ENCODE results near the gene FYN.

Gene FYN

DNA sequence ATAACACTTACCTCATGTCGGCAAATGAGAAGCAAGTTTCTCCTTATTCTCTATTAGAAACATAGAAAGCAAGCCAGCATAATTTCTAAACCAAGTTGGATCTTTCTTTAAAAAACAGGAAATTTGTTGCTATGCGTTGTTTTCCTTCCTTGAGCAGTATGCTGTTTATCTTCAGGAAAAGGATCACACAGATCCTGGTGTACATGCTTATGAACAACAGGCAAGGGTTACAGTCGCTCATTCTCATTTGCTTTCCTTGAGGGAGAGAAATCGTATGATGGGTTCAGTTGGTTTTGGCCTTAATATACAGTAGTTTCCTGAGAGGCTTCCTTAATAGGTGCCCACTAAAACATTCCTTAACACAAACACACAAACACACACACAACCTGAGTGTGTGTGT, 118.8 kb downstream of the FYN start:
- Histone ChIP-seq H3F3A (ENCODE audit: control insufficient read depth, insufficient read depth) (no peaks in the 10 kb centered on the region), H3K4me3 (ENCODE audit: low read length) (no peak overlapping the region), H3K9me2 (replicated peaks; ENCODE audit: control insufficient read depth, low read length) (no peaks in the 10 kb centered on the region), H3K27ac (ENCODE audit: low read depth, low read length) (no peak overlapping the region), H3K4me2 (ENCODE audit: low read length) (no peak overlapping the region), H3K4me1 (ENCODE audit: control insufficient read depth, low read length) (peaks cover 12% of the 10 kb centered on the region), H3K9me3 (ENCODE audit: control insufficient read depth, insufficient read depth, low read length) (no peaks in the 10 kb centered on the region), H4K20me1 (ENCODE audit: control insufficient read depth, insufficient read depth, low read depth, low read length) (no peaks in the 10 kb centered on the region), H3K27me3 (ENCODE audit: control insufficient read depth, low read length) (no peaks in the 10 kb centered on the region), H3K36me3 (ENCODE audit: control insufficient read depth, low read length) (no peaks in the 10 kb centered on the region), H3K79me2 (ENCODE audit: control insufficient read depth, low read length) (no peaks in the 10 kb centered on the region)
- TF ChIP-seq EZH2phosphoT487 (IDR thresholded peaks at IDR 0.05; ENCODE audit: borderline replicate concordance, low read length): no peak
- TF ChIP-seq, protein P1, sequence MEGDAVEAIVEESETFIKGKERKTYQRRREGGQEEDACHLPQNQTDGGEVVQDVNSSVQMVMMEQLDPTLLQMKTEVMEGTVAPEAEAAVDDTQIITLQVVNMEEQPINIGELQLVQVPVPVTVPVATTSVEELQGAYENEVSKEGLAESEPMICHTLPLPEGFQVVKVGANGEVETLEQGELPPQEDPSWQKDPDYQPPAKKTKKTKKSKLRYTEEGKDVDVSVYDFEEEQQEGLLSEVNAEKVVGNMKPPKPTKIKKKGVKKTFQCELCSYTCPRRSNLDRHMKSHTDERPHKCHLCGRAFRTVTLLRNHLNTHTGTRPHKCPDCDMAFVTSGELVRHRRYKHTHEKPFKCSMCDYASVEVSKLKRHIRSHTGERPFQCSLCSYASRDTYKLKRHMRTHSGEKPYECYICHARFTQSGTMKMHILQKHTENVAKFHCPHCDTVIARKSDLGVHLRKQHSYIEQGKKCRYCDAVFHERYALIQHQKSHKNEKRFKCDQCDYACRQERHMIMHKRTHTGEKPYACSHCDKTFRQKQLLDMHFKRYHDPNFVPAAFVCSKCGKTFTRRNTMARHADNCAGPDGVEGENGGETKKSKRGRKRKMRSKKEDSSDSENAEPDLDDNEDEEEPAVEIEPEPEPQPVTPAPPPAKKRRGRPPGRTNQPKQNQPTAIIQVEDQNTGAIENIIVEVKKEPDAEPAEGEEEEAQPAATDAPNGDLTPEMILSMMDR (IDR thresholded peaks at IDR 0.05; ENCODE audit: low read depth, low read length, poor library complexity, severe bottlenecking): no peak

DNA sequence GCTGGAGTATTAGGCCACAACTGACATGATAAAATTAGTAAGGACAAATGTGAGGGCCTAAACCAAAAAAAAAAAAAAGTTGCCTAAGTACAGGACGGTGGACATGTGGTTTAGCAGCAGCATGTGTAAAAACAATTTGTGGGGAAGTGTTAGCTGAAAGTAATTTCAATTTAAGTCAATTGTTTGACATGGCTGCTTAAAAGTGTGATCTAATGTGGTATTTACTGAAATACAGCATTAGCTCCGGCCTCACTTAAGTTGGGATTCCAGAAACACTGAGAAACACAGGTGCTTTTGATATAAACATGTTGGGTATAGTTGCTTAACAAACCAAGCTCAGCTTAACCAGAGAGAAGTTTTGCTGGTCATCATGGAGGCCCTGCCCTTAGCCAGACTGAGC, 119.7 kb downstream of the FYN start:
- no peaks in the 10 kb centered on the region for H3K36me3 ChIP-seq (ENCODE audit: control insufficient read depth, low read length)
- H3K9me3 ChIP-seq (ENCODE audit: control insufficient read depth, insufficient read depth, low read length): no peaks in the 10 kb centered on the region
- TF ChIP-seq, protein P1 (IDR thresholded peaks at IDR 0.05; ENCODE audit: low read depth, low read length, poor library complexity, severe bottlenecking): no peak
- TF ChIP-seq EZH2phosphoT487 (IDR thresholded peaks at IDR 0.05; ENCODE audit: borderline replicate concordance, low read length): no peak
- H3K4me1 ChIP-seq (ENCODE audit: control insufficient read depth, low read length): peaks cover 19% of the 10 kb centered on the region
- no peaks in the 10 kb centered on the region for H3K27me3 ChIP-seq (ENCODE audit: control insufficient read depth, low read length)
- H3K27ac ChIP-seq (ENCODE audit: low read depth, low read length): no peak overlapping the region
- no peaks in the 10 kb centered on the region for H4K20me1 ChIP-seq (ENCODE audit: control insufficient read depth, insufficient read depth, low read depth, low read length)
- H3K9me2 ChIP-seq (replicated peaks; ENCODE audit: control insufficient read depth, low read length): no peaks in the 10 kb centered on the region
- H3K4me3 ChIP-seq (ENCODE audit: low read length): no peak overlapping the region
- H3K4me2 ChIP-seq (ENCODE audit: low read length): no peak overlapping the region
- no peaks in the 10 kb centered on the region for H3F3A ChIP-seq (ENCODE audit: control insufficient read depth, insufficient read depth)
- no peaks in the 10 kb centered on the region for H3K79me2 ChIP-seq (ENCODE audit: control insufficient read depth, low read length)

DNA sequence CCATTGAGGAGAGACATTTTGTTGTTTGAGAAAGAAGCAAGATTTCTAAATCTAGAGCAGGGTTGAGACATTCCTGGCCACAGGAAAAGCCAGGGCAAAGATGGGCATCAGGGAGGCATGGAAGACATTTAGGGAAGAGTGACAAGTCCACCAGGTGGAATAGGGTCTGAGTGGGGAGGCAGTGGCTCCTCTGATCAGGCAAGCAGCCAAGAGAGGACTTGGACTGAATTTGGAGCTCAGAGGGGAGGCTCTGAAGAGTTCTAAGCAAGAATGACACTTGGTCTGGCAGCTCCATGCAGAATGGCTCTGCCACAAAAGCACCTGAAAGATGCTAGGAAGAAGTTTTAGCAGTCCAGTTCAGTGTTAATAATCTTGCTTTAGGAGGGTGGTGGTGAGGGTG, 120.8 kb downstream of the FYN start:
- peaks cover 27% of the 10 kb centered on the region for H3K4me1 ChIP-seq (ENCODE audit: control insufficient read depth, low read length)
- H3K27me3 ChIP-seq (ENCODE audit: control insufficient read depth, low read length): no peaks in the 10 kb centered on the region
- TF ChIP-seq, protein P1 (IDR thresholded peaks at IDR 0.05; ENCODE audit: low read depth, low read length, poor library complexity, severe bottlenecking): no peak
- no peak for TF ChIP-seq EZH2phosphoT487 (IDR thresholded peaks at IDR 0.05; ENCODE audit: borderline replicate concordance, low read length)
- H3K4me3 ChIP-seq (ENCODE audit: low read length): no peak overlapping the region
- no peaks in the 10 kb centered on the region for H4K20me1 ChIP-seq (ENCODE audit: control insufficient read depth, insufficient read depth, low read depth, low read length)
- no peak overlapping the region for H3K4me2 ChIP-seq (ENCODE audit: low read length)
- no peaks in the 10 kb centered on the region for H3F3A ChIP-seq (ENCODE audit: control insufficient read depth, insufficient read depth)
- no peaks in the 10 kb centered on the region for H3K36me3 ChIP-seq (ENCODE audit: control insufficient read depth, low read length)
- H3K79me2 ChIP-seq (ENCODE audit: control insufficient read depth, low read length): no peaks in the 10 kb centered on the region
- H3K9me2 ChIP-seq (replicated peaks; ENCODE audit: control insufficient read depth, low read length): no peaks in the 10 kb centered on the region
- no peak overlapping the region for H3K27ac ChIP-seq (ENCODE audit: low read depth, low read length)
- no peaks in the 10 kb centered on the region for H3K9me3 ChIP-seq (ENCODE audit: control insufficient read depth, insufficient read depth, low read length)

All from DOHH2 (cell line).